Measurements from ENCODE around the gene SARDH. TPM values are rescaled to one million over a fixed set of nuclear protein-coding genes. Genes with fewer than 3 reads are reported as not detected.

SARDH gene
- total and polyA plus RNA-seq, 2 of the 8 experiments (the other 6 are each of a cell fraction or from before 2014, with no cell fraction given), result 6.4 to 7.4 TPM

GRCh38 chr9:133669182-133669801, 68.9 kb downstream of the SARDH start (continued):
- TF ChIP-seq SIX5 (IDR thresholded peaks at IDR 0.05; ENCODE audit: low read depth, low read length) (no peak), YY1 (IDR thresholded peaks at IDR 0.05; ENCODE audit: low read depth, low read length) (no peak), NRF1 (IDR thresholded peaks at IDR 0.05; ENCODE audit: low read depth, low read length) (no peak), EGR1 (IDR thresholded peaks at IDR 0.05; ENCODE audit: borderline replicate concordance, low read depth, low read length) (no peak), CTBP2 (IDR thresholded peaks at IDR 0.05; ENCODE audit: borderline replicate concordance, insufficient read depth, insufficient read length, low read length) (no peak), BCL11A (IDR thresholded peaks at IDR 0.05; ENCODE audit: low read depth in 2 of 2, low read length in 2 of 2) (no peak)
